IMR-90 (cell line): Measurements from ENCODE around the gene WIPF1. TPM values are rescaled to one million over a fixed set of nuclear protein-coding genes. Genes with fewer than 3 reads are reported as not detected.

Source experiments
- ATAC-seq: fragments of 200-7000 bp; cut with Tn5 transposase; 2 replicates; pipeline ENCODE4 v1.9.1; 2020; ENCODE audit warnings: low read depth, mild to moderate bottlenecking, moderate library complexity
- BruUV-seq: library from RNA; stranded (reverse); fragments of 400-500 nt; replicated peaks from 2 replicates; lab custom pipeline; 2021; lab: Mats Ljungman, UMichigan
- CTCF ChIA-PET: fragments of 300-600 bp; formaldehyde crosslinking; extraction: SDS; loops from one replicate; lab custom pipeline; 2021; ENCODE audit warnings: antibody characterized with exemption; lab: Yijun Ruan, JAX
- POLR2A ChIA-PET: fragments of 300-600 bp; sonication (Branson Sonifier 250); formaldehyde crosslinking; loops from one replicate; lab custom pipeline; 2022; ENCODE audit warnings: antibody characterized with exemption; ENCODE audit not compliant: unreplicated experiment; lab: Charles Lee
- DNase-seq: peaks from one replicate; pipeline ENCODE4 v3.0.0; 2013
- H2AFZ ChIP-seq: replicated peaks from 2 replicates; pipeline ENCODE3; 2013; ENCODE audit warnings: low read length, mild to moderate bottlenecking; ENCODE audit not compliant: poor library complexity
- H2AK5ac ChIP-seq: 2 replicates; pipeline ENCODE4 v1.6.1; 2013; ENCODE audit warnings: low read depth, low read length, inconsistent platforms
- H2AK9ac ChIP-seq: replicated peaks from 2 replicates; pipeline ENCODE3; 2013; ENCODE audit warnings: mild to moderate bottlenecking, low read depth, low read length, moderate library complexity; ENCODE audit not compliant: poor library complexity
- H2BK120ac ChIP-seq: 2 replicates; pipeline ENCODE4 v1.6.1; 2013; ENCODE audit warnings: low read depth, low read length, inconsistent platforms
- H2BK15ac ChIP-seq: 3 replicates; pipeline ENCODE4 v1.6.1; 2013; ENCODE audit warnings: low read depth, low read length, inconsistent platforms
- H2BK20ac ChIP-seq: 2 replicates; pipeline ENCODE4 v1.6.1; 2013; ENCODE audit warnings: low read depth, mild to moderate bottlenecking, inconsistent platforms, low read length, moderate library complexity
- H2BK5ac ChIP-seq: 2 replicates; pipeline ENCODE4 v1.6.1; 2013; ENCODE audit warnings: mild to moderate bottlenecking, low read depth, low read length, inconsistent platforms; ENCODE audit not compliant: poor library complexity, severe bottlenecking
- H3K14ac ChIP-seq: replicated peaks from 2 replicates; pipeline ENCODE4 v1.6.1; 2013; ENCODE audit warnings: low read depth, low read length, inconsistent platforms
- H3K18ac ChIP-seq: 2 replicates; pipeline ENCODE4 v1.6.1; 2013; ENCODE audit warnings: low read depth, low read length, control low read depth
- H3K23ac ChIP-seq: 2 replicates; pipeline ENCODE4 v1.6.1; 2013; ENCODE audit warnings: low read depth, low read length, inconsistent platforms
- H3K27ac ChIP-seq: 2 replicates; pipeline ENCODE4 v1.5.1; 2013; ENCODE audit warnings: mild to moderate bottlenecking, control low read depth, low read length; ENCODE audit not compliant: insufficient read depth
- H3K27me3 ChIP-seq: 2 replicates; pipeline ENCODE4 v1.6.1; 2013; ENCODE audit warnings: low read length; ENCODE audit not compliant: control insufficient read depth, insufficient read depth
- H3K36me3 ChIP-seq: 2 replicates; pipeline ENCODE4 v1.6.1; 2013; ENCODE audit warnings: low read length, mixed read lengths; ENCODE audit not compliant: control insufficient read depth, insufficient read depth
- H3K4ac ChIP-seq: 2 replicates; pipeline ENCODE4 v1.6.1; 2013; ENCODE audit warnings: low read depth, low read length, inconsistent platforms
- H3K4me1 ChIP-seq: 2 replicates; pipeline ENCODE4 v1.6.1; 2013; ENCODE audit warnings: low read length, mixed read lengths; ENCODE audit not compliant: control insufficient read depth, insufficient read depth
- H3K4me2 ChIP-seq: 2 replicates; pipeline ENCODE4 v1.6.1; 2013; ENCODE audit warnings: low read depth, mild to moderate bottlenecking, control low read depth, low read length, moderate library complexity
- H3K4me3 ChIP-seq: 2 replicates; pipeline ENCODE4 v1.5.1; 2013; ENCODE audit warnings: low read depth, mild to moderate bottlenecking, control low read depth, low read length, moderate library complexity; ENCODE audit not compliant: insufficient read depth
- H3K56ac ChIP-seq: 2 replicates; pipeline ENCODE4 v1.6.1; 2013; ENCODE audit warnings: low read length, inconsistent platforms; ENCODE audit not compliant: insufficient read depth; ENCODE audit errors: extremely low read depth
- H3K79me1 ChIP-seq, 2 experiments: 2 replicates each; pipeline ENCODE4 v1.6.1; 2013; ENCODE audit warnings: low read length in 2 of 2, inconsistent platforms in 1 of 2, low read depth in 1 of 2
- H3K9ac ChIP-seq: 2 replicates; pipeline ENCODE4 v1.6.1; 2013; ENCODE audit warnings: low read depth, low read length, control low read depth
- H3K9me1 ChIP-seq: 2 replicates; pipeline ENCODE4 v1.6.1; 2013; ENCODE audit warnings: low read length, inconsistent platforms; ENCODE audit not compliant: insufficient read depth
- H3K9me3 ChIP-seq: 2 replicates; pipeline ENCODE4 v1.6.1; 2013; ENCODE audit warnings: low read length; ENCODE audit not compliant: control insufficient read depth, insufficient read depth
- H4K20me1 ChIP-seq: 2 replicates; pipeline ENCODE4 v1.6.1; 2013; ENCODE audit warnings: low read length, inconsistent platforms; ENCODE audit not compliant: insufficient read depth
- H4K5ac ChIP-seq: 2 replicates; pipeline ENCODE4 v1.6.1; 2013; ENCODE audit warnings: mild to moderate bottlenecking, low read depth, low read length, control low read depth
- H4K8ac ChIP-seq, 2 experiments: 2 replicates each; pipeline ENCODE4 v1.6.1; 2013; ENCODE audit warnings: low read depth in 2 of 2, low read length in 2 of 2, control low read depth in 1 of 2, inconsistent platforms in 1 of 2
- H4K91ac ChIP-seq: 2 replicates; pipeline ENCODE4 v1.6.1; 2013; ENCODE audit warnings: low read depth, low read length, inconsistent platforms; ENCODE audit not compliant: insufficient read depth
- BHLHE40 ChIP-seq: fragments of 150-350 bp; IDR thresholded peaks from 2 replicates; pipeline ENCODE4 v1.6.1; 2016; ENCODE audit warnings: mild to moderate bottlenecking, low read depth, low read length
- CEBPB ChIP-seq: IDR thresholded peaks from 2 replicates; pipeline ENCODE4 v1.6.1; 2012; ENCODE audit warnings: low read depth, low read length, improper control_type of control experiment
- CHD1 ChIP-seq: IDR thresholded peaks from 2 replicates; pipeline ENCODE4 v1.6.1; 2012; ENCODE audit warnings: low read depth, low read length, improper control_type of control experiment
- CTCF ChIP-seq: conservative IDR thresholded peaks from 2 replicates; pipeline ENCODE4 v1.5.1; 2012; ENCODE audit warnings: mild to moderate bottlenecking, low read depth, low read length, improper control_type of control experiment
- ELK1 ChIP-seq: fragments of 150-350 bp; IDR thresholded peaks from 2 replicates; pipeline ENCODE4 v1.6.1; 2016; ENCODE audit warnings: low read depth, mild to moderate bottlenecking, low read length, moderate library complexity, borderline replicate concordance
- FOS ChIP-seq: fragments of 150-350 bp; IDR thresholded peaks from 2 replicates; pipeline ENCODE4 v1.6.1; 2016; ENCODE audit warnings: low read depth, low read length
- MAFK ChIP-seq: IDR thresholded peaks from 2 replicates; pipeline ENCODE4 v1.6.1; 2012; ENCODE audit warnings: low read depth, low read length, improper control_type of control experiment
- MAZ ChIP-seq: IDR thresholded peaks from 2 replicates; pipeline ENCODE4 v1.6.1; 2012; ENCODE audit warnings: low read depth, mild to moderate bottlenecking, low read length, improper control_type of control experiment, moderate library complexity, borderline replicate concordance
- MXI1 ChIP-seq: IDR thresholded peaks from 2 replicates; pipeline ENCODE4 v1.6.1; 2012; ENCODE audit warnings: low read depth, mild to moderate bottlenecking, low read length, moderate library complexity, borderline replicate concordance
- NFE2L2 ChIP-seq: fragments of 150-350 bp; IDR thresholded peaks from 2 replicates; pipeline ENCODE4 v1.6.1; 2016; ENCODE audit warnings: low read depth, mild to moderate bottlenecking, low read length
- POLR2A ChIP-seq: IDR thresholded peaks from 2 replicates; pipeline ENCODE4 v1.6.1; 2012; ENCODE audit warnings: mild to moderate bottlenecking, low read depth, low read length
- RAD21 ChIP-seq: IDR thresholded peaks from 2 replicates; pipeline ENCODE4 v1.6.1; 2012; ENCODE audit warnings: low read length, improper control_type of control experiment
- RCOR1 ChIP-seq: IDR thresholded peaks from 2 replicates; pipeline ENCODE4 v1.6.1; 2012; ENCODE audit warnings: mild to moderate bottlenecking, low read length, improper control_type of control experiment; ENCODE audit not compliant: insufficient replicate concordance
- RFX5 ChIP-seq: IDR thresholded peaks from 2 replicates; pipeline ENCODE4 v1.8.0; 2012; ENCODE audit warnings: low read depth, mild to moderate bottlenecking, low read length, moderate library complexity
- SMC3 ChIP-seq: fragments of 150-350 bp; IDR thresholded peaks from 2 replicates; pipeline ENCODE4 v1.6.1; 2016; ENCODE audit warnings: low read depth, mild to moderate bottlenecking, antibody characterized with exemption, low read length, moderate library complexity
- USF2 ChIP-seq: fragments of 150-350 bp; IDR thresholded peaks from 2 replicates; pipeline ENCODE4 v1.6.1; 2017; ENCODE audit warnings: mild to moderate bottlenecking, antibody characterized with exemption, low read length, low read depth
- dilution Hi-C: fragments of 300-500 bp; cut with HindIII; formaldehyde crosslinking; loops from one replicate; pipeline ENCODE4 v1.14.3; 2018; ENCODE audit warnings: low sequenced_read_pairs; ENCODE audit not compliant: unreplicated experiment
- in situ Hi-C: fragments of 300-500 bp; cut with MboI; formaldehyde crosslinking; loops from 3 replicates; pipeline ENCODE4 v1.14.3; 2019; ENCODE audit warnings: low sequenced_read_pairs, inconsistent platforms, mixed read lengths
- intact Hi-C: fragments of 100-400 bp; cut with micrococcal nuclease; formaldehyde crosslinking; loops from 2 replicates; pipeline ENCODE4 v1.10.0; 2022
- polyA plus RNA-seq, 3 experiments: library from polyadenylated mRNA; depleted of rRNA; stranded (reverse); fragments of >200 nt; gene quantifications; 2 replicates each; pipeline ENCODE4 v1.2.3, GENCODE V29; 2012; ENCODE audit warnings: low replicate concordance in 1 of 3
- total RNA-seq: library from RNA; depleted of rRNA; stranded (reverse); fragments of >200 nt; gene quantifications from 2 replicates; pipeline ENCODE4 v1.2.3, GENCODE V29; 2012

Gene WIPF1
- total and polyA plus RNA-seq, 2 of the 4 experiments (the other 2 are of a cell fraction): 2.7 to 13.5 TPM

- no peaks in the 10 kb centered on the region for H4K20me1 ChIP-seq
- H2AK9ac ChIP-seq: no peak overlapping the region
- intact Hi-C loops: no loop called here
- H2BK15ac ChIP-seq: no peak overlapping the region
- in situ Hi-C loops: no loop called here
- H2BK5ac ChIP-seq: no peak overlapping the region
- dilution Hi-C loops: no loop called here
- H3K79me1 ChIP-seq: peaks cover 0 to 9% of the 10 kb centered on the region in 2 experiments; a peak in 2 of 4 replicates
- no peak overlapping the region for H3K9ac ChIP-seq
- H3K4me3 ChIP-seq: no peak overlapping the region
- no peak overlapping the region for H3K56ac ChIP-seq
- H3K36me3 ChIP-seq: no peaks in the 10 kb centered on the region; the same call in 1 of the 2 replicates
- CTCF ChIA-PET: interaction anchor here (0.6 to 1.5 kb wide), 3 partner anchors 13 to 30 kb away, joined by 3 read pairs; no protein-coding TSS in a partner anchor
- TF ChIP-seq ELK1 (no peak), CEBPB (no peak), RCOR1 (no peak), RFX5 (no peak), CTCF (no peak), CHD1 (no peak), POLR2A (no peak), MAFK (no peak), FOS (no peak), SMC3 (no peak), RAD21 (no peak), MXI1 (no peak), BHLHE40 (no peak), USF2 (no peak), MAZ (no peak), NFE2L2 (no peak)
- no peak overlapping the region for H4K91ac ChIP-seq
- H3K4me1 ChIP-seq: no peaks in the 10 kb centered on the region
- no peak overlapping the region for H3K14ac ChIP-seq
- H2AK5ac ChIP-seq: no peak overlapping the region
- H3K27me3 ChIP-seq: no peaks in the 10 kb centered on the region
- no peaks in the 10 kb centered on the region for H3K9me3 ChIP-seq
- H2BK20ac ChIP-seq: no peak overlapping the region
- BruUV-seq: no TSS peak
- H3K4me2 ChIP-seq: no peak overlapping the region
- no peak for ATAC-seq
- no peak overlapping the region for H4K8ac ChIP-seq
- no peaks in the 10 kb centered on the region for H3K9me1 ChIP-seq
- H4K5ac ChIP-seq: no peak overlapping the region
- DNase-seq: no peak
- no peak overlapping the region for H3K18ac ChIP-seq
- POLR2A ChIA-PET: no interaction called here
- no peak overlapping the region for H3K4ac ChIP-seq
- no peak overlapping the region for H3K23ac ChIP-seq
- H2BK120ac ChIP-seq: no peak overlapping the region
- no peak overlapping the region for H2AFZ ChIP-seq
- H3K27ac ChIP-seq: no peak overlapping the region
Observed at GRCh38 chr2:174623690-174624089, 26.1 kb upstream of the WIPF1 start.
